Measurements from ENCODE around the gene HINT2.

DNA sequence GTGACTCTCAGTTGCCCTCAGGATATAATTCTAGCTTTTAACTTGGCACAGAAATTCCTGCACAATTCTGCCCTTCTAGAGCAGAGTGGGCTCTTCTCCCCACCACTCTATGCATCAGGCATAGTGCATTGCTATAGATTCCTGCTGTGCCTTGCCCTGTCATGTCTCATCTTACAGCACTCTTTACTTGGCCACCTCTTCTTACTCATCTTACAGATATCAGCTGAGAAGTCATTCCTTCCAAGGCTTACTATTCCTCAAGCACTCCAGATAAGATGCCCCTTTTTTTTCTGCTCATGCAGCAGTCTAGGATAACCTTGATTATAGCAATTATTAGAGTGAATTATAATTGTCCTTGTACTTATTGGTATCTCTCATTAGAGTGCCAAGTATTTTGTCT is 8.1 kb upstream of the HINT2 start:
- TF ChIP-seq LEF1 (IDR thresholded peaks at IDR 0.05; ENCODE audit: borderline replicate concordance) (no peak), FOXM1 (IDR thresholded peaks at IDR 0.05; ENCODE audit: borderline replicate concordance) (no peak), NFRKB (IDR thresholded peaks at IDR 0.05) (no peak), FOXA1 (IDR thresholded peaks at IDR 0.05) (no peak), SP1 (IDR thresholded peaks at IDR 0.05) (no peak), FOXK2 (IDR thresholded peaks at IDR 0.05) (no peak), BHLHE40 (IDR thresholded peaks at IDR 0.05; ENCODE audit: borderline replicate concordance) (no peak)
